HG03439 (cell line): ENCODE measurements around the gene TRPC3.
"Not testable (repeated sequence)": the region's sequence is repeated elsewhere in the genome, so short reads cannot be mapped to it uniquely, and the experiment has no call there.

Experiments
- ATAC-seq: cut with Tn5 transposase; IDR thresholded peaks from one replicate; pipeline ENCODE4 v1.9.1; 2021; ENCODE audit warnings: mild to moderate bottlenecking, moderate library complexity; ENCODE audit not compliant: unreplicated experiment

TRPC3 gene

DNA sequence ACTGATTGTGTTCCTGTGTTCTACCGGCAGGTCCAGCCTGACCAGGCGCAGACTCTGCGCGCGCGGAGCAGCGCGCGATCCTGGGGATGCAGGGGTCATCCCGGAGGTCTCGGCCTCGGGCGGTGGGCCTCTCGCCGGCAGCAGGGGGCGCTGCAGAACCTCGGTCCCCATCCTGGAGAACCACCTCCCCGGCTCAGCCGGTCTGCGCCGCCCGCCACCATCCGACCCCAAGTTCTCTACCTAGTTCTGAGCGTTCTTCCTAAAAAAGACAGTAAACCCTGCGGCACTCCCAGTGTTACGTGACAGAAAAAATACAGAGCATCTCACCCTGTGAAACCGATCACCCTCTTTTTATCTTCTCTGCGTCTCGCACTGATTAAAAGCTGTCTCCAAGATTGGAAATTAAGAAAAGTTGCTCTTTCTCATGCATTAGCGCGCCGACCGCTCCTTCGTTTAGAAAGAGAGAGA, 1.6 kb downstream of the TRPC3 start:
- peak; percentile 91 for ATAC-seq

DNA sequence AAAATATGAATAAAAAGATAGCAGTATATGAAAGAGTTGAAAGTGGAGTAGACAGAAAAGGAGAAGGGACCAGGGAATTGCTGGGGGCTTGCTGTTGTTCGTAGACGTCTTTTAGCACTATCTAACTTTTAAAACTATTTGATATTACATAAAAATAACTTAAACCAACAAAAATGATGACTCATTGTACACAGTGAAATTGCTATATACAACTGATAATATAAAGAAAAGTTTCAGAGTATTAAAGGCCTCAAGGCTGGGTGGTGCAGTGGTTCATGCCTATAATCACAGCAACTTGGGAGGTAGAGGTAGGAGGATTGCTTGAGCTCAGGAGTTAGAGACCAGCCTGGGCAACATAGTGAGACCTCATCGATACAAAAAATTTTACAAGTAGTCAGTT, 5.2 kb downstream of the TRPC3 start:
- no peak for ATAC-seq

DNA sequence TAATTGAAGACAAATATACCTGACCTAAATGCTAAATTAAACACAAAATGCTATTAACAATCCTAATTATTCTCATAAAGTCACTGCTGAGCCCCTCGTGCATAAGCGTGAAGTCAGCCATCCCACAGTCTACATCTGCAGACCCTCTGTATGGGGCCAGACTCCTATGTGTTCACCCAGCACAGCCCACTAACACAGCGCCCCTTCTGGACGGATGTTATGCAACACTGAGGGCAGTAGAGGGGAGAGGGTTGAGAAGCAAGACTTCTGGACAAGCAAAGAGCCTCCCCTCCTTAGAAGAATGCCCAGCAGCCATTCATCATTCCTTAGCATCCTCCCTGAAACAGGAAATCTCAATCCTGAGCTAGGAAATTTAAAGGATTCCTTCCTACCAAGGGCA, 7.9 kb downstream of the TRPC3 start:
- ATAC-seq, result no peak

DNA sequence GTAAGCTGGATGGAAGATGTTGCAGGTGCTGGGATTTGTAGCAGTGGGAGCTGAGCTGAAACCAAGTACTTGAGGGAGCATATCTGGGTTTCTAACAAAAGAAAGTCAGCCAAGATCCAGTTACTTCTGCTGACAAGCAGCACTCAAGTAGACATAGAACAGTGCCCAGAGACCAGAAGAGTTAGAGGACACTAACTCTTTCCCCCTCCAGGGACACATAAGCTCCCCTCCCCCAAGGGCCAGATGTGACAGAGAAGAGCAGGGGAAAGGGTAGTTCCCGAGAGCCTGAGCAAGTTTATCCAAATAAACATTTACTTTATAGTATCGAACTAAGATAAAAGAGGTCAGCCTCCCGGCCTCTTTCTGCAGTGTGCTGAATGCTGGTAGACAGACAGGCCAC, 12.2 kb downstream of the TRPC3 start:
- ATAC-seq, result no peak

DNA sequence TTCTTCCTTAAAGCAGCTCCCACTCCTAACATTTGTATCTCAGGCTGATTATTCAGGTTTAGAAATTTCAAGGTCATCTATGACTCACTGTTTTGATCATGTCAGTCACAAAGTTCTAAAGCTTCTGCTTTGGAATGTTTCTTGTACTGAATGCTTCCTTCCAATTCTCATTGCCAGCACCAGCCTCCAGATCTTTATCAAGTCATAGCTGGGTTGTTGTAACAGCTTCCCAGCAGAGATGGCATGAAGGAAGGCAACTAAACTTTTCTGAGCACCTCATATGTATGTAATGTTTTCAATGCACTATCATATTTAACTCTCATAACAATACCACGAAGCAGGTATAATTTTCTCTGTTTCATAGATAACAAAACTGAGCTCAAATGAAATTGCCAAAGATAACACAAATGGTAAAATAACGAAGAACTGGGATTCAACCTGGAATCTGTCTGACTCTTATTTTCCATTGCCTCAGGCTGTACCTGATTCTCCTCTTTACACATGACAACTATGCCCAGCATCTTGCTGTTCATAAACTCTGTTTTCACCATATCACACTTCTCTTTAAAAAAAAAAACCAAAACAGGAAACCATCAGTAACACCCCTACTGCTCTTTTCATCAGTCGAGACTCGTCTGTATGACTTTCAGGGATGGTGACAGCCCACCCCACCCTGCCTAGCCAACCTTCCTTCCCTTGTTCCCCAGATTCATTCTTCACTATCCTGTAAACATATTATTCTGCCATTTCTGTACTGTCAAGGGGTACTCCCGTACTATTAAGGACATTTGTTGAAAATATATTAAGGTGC, 13.4 kb downstream of the TRPC3 start:
- no peak for ATAC-seq

DNA sequence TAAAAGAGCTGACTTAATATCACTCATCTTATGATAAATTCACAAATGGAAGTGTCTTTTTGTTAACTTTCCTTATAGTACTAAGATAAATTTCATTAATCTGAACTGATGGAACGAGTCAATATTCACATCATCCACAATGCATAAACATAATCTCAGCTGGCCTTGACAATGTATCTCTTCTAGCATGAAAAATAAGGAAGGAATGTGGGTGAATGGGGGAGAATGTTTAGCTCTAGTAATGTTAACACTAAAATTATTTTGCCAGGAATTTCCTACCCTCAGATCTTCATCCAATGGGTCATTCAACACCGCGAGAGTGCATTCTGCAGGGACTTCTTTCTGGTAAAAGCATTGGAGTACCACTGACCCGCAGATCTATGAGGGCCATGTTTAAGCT, 15.8 kb downstream of the TRPC3 start:
- ATAC-seq, result no peak

DNA sequence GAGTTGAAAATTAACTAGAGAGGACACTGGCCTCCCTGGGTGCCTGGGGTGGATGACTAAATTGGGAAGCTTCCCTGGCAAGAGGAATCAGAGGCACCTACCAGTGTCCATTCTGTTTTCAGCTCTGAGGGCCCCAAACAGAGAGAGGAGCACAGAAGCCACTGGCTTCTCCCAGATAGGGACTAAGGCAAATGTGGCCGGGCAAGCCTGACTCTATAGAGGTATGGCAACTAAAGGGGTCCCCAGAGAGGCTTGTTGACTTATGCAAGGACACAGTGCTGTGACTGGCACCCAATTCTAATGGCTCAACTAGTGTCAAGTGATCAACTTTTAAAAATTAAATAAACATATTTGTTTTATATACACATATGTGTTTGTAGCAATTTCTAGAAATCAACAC, 17.2 kb downstream of the TRPC3 start:
- ATAC-seq, result no peak

DNA sequence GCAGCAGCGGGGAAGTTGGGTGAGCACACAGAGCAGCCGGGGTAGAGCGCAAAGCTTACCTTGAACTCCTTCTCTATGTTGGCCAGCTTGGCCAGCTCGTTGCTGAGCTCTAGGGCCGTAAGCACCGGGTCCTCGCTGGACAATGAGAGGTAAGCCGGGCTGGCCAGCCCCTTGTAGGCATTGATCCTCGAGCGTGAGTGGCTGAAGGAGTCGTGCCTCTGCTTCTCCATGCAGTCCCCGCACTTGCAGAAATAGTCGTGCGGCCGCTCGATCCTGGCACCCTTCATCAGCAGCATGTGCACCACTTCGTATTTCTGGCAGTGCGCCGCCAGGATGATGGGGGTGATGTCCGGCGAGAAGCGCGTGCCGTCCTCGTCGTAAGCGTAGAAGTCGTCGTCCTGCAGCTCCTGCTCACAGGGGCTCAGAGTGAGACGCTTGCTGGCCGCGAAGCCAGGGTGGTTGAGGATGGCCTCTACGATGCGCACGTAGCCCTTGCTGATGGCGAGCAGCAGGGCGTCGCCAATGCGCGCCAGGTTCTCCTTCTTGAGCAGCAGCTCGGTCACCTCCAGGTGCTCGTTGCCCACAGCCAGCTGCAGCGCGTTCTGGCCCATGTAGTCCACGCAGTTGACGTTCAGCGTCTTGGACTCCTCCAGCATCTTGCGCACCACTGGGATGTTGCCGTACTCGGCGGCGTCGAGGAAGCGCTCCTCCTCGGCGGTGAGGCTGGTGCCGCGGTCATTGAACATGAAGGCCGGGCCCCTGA, 19.5 kb downstream of the TRPC3 start:
- no peak for ATAC-seq

DNA sequence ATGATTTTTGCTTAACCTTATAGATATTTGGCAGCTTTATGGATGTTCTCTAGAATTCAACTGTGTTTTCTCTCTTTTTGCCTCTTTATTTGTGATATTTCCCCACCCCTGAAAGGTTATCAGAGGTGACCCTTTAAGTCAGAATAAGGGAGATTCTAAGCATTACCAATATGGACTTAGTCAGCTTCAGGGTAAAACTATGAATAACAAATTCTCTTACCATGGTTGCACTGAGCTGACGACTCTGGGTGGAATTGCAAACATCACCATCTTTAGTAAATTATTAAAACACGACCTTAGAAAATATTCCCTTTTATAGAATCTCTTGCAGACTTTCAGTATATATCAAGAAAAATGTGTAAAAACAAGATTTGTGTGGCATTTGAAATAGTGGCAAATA, 21.6 kb downstream of the TRPC3 start:
- ATAC-seq, result no peak

DNA sequence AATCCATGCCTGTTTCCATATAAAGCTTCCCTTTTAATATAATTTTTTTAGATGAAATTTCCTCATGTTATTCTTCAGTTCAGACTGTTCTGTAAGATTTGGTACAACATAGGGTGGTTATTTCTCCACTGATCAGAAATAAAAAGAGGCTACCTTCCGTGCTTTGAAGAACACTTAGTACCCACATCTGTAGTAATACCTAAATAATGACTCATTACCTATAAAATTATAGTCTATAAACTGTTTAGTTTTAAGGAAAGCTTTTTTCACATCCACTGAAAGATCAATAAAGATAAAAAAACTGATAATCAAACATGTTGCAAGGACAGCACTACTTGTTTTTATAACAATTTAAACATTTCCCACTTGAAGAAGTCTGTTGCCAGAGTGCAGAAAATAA, 23.9 kb downstream of the TRPC3 start:
- ATAC-seq, result no peak

DNA sequence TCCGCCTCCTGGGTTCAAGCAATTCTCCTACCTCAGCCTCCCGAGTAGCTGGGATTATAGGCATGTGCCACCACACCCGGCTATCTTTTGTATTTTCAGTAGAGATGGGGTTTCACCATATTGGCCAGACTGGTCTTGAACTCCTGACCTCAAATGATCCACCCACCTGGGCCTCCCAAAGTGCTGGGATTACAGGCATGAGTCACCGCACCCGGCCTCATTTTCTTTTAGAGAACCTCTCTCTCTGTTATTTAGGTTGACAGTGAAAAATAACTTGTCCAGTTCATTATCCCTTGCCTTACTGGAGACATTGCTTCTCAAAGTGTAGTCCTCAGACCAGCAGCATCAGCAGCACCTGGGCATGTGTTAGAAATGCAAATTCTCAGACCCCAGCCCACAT, 25.4 kb downstream of the TRPC3 start:
- ATAC-seq, result not testable (repeated sequence)

DNA sequence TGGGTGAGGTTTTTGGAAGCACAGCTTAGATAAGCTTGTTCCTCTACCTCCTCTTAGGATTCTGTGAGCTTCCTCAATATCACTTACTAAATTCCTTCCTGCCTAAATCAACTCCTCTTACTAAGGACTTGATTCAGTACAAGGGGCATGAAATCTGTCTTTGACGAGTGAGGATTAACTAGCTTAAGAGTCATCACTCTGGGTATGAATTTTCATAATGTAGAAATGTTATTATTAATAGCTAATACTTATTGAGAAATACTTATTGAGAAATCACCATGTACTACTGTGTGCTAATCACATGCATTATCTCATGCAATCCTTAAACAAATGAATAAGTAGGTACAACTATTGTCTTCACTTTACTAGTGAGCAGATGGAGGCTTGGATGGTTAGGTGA, 28.6 kb downstream of the TRPC3 start:
- ATAC-seq, result no peak

DNA sequence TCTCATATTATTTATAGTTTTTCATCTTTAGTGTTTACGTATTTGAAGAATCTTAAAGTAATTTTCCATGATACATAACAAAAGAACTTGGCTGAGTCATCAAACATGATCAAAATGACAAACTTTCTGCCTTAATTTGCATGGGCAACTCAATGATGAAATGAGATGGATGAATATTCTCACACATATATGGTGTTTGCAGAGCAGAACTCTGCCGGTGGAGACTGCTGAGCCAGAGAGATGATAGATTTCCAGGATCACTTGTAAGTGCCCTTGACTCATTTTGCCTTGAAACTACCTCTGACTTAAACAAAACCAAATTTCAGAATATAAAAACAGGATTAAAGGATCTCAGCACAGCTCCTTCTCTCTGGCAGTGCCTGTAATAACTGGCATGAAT, 38.2 kb downstream of the TRPC3 start:
- no peak for ATAC-seq

DNA sequence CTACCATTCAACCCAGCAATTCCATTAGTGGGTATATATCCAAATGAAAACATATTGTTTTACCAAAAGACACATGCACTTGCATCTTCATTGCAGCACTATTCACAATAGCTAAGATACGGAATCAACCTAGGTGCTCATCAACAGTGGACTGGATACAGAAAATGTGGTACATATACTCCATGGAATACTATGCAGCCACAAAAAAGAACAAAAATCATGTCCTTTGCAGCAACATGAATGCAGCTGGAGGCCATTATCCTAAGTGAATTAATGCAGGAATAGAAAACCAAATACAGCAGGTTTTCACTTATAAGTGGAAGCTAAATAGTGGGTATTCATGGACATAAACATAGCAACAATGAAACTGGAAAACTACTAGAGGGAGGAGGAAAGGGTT, 43.5 kb downstream of the TRPC3 start:
- no peak for ATAC-seq

DNA sequence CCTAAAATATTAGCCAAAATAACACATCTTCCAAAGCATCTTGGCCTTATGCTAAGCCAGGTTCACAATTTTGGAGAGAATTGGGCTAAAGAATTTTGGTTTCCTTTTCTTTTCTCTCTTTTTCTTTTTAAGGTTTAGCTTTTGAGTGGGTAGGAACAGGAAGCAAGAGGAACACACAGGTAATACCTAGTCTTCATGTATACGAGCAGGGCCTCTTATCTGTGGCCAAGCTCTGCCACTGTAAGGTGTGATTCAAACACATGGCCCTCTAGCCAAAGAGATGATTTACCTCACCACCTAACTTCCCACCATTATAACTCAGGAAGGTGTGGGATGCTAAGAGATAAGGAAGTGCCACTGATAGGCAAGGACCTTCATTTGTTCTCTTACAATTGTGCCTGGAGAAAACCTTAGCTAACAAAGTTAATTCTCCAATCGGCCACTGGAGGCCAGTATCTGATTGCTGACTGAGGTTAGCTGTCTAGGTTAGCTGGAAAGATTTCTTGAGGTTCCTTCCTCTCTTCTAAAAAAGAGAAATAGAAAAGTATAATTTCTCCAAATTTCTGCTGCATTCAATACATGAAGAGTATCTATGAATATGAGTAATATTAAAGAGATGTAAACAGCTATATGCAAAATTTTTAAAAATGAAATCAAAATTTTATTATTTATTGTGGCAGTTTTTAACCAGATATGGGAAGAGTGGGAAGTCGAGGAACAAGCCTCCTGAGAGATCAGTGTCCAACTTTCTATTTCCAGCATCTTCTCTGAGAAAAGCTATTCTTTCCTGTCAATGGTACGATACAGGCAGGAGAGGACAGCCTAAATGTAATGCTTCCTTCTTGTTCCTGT, 51.5 kb downstream of the TRPC3 start:
- peak; percentile 93 for ATAC-seq

DNA sequence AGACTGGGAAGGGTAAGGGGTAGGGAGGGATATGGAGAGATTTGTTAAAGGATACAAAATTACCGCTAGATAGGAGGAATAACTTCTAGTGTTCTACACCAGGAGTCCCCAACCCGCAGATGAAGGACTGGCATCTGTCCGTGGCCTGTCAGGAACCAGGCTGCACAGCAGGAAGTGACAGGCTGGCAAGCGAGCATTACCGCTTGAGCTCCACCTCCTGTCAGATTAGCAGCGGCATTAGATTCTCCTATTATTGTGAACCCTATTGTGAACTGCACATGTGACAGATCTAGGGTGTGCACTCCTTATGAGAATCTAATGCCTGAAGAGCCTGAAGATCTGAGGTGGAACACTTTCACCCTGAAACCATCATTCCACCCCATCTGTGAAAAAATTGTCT, 53.7 kb downstream of the TRPC3 start:
- ATAC-seq, result no peak

DNA sequence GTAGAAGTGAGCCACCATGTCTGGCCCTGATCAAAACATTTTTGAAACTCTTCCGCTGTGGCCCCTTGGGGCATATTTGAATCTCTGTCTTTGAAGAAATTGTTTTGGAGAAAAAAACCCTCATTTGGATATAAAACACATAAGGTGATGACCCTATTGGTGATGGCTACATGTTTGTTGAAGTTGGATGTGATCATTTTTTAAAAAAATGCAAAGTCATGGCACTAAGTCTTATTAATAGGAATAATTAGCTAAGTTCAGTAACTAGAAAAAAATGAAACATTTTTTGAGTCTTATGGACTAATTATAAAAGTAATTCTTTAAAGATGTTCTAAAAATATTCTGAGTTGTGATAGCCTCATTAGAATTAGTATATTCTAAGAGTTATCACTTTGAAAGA, 63.7 kb downstream of the TRPC3 start:
- no peak for ATAC-seq

DNA sequence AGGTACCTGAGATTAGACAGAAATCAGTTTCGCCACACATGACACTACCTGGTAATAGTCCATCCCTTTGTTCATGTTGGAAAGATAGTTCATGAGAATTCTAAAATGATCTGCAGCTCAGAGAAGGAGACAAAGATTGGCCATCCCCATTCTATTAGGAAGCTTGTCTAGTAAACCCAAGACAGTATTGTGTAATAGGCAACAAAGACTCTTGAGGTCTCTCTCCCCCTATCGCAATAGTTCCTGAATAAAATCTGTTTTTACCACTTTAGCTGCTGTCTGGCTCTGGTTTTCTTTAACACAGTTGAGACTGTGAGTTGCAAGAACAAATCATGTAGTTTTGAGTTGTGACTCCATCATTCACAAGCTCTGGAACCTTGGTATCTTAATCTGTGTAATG, 66.7 kb downstream of the TRPC3 start:
- no peak for ATAC-seq

DNA sequence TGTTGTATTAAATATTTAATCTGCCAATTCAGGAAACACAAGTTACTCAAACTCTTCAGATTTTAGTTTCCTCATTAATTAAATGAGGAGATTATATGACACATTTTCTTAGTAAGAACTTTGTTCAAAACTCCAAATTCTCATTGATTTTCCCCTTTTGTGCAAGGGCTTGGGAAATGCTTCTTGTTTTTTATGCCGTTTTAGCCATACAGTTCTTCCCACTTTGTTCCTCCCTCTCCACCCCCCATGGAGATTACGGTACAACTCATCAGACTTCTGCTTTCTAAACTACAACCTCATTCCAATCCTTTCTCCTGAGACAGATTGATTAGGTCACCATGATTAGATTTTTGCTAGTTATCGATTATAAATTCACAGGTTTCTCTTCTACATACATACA, 70.7 kb downstream of the TRPC3 start:
- ATAC-seq, result no peak

DNA sequence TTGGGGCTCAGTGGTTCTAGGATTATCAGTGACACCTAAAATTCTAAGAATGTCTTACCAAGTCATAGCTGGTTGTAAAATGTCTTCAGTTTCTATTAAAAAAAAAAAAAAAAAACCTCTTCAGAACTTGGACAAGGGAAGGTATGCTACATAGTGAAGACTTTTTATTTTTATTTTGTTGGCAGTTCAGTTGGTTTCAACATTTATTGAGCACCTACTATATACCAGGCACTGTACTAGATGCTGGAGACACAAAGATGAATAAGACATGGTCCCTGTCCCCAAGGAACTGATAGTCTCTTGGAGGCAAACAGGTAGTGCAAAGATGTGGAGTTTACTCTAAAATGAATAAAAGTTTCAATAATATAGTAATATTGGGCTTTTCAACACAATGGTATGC, 72.7 kb downstream of the TRPC3 start:
- no peak for ATAC-seq

DNA sequence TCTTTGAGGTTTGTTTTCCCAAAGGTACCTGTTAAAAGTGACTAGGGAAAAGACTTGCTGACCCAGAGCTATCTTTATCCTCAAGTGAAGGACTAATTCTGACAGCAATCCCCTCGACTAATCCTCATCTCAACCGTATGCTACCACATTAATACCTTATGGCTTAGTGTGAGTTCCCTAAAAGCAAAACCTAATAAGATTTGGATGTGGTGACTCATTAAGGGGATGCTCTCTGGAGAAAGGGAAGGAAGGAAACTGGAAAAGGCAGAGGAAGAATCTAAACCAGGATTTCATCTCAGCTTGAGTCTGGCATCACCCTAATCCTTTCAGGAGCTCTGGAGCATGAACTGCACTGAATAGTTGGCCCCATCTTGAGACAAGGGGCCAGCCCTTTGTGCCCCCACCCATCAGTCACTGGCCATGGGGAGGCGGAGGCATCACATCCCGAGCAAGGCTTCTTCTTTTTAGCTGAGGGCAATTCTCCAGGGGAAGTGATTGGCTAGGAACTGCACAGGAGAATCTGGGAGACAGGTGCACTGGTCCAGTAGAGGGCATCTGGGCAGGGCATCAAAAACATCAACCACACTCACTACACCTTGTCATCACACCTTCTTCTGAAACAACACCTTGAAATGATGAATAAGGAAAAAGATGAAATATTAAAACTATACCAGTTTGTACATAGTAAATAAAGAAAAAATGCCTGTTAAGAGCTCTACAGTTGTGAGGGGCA, 74.7 kb downstream of the TRPC3 start:
- no peak for ATAC-seq
